DND-41 (cell line): Measurements from ENCODE around the gene TMEM208.

Experiments used
- ATAC-seq: fragments of 200-7000 bp; cut with Tn5 transposase; 3 replicates; pipeline ENCODE4 v1.9.1; 2021; ENCODE audit warnings: low read depth; ENCODE audit not compliant: insufficient read depth
- DNase-seq: peaks from one replicate; pipeline ENCODE4 v3.0.0-alpha.2; 2020
- H2AFZ ChIP-seq: 2 replicates; pipeline ENCODE4 v1.6.0; 2012; ENCODE audit warnings: low read depth, low read length
- H3K27ac ChIP-seq: 2 replicates; pipeline ENCODE4 v1.5.1; 2012; ENCODE audit warnings: low read length, inconsistent platforms
- H3K27me3 ChIP-seq: fragments of 200-600 bp; sonication (generic); 2 replicates; pipeline ENCODE4 v1.6.0; 2012; ENCODE audit warnings: low read length, mild to moderate bottlenecking, inconsistent platforms; ENCODE audit not compliant: insufficient read depth, poor library complexity
- H3K36me3 ChIP-seq: 2 replicates; pipeline ENCODE4 v1.5.1; 2012; ENCODE audit warnings: low read length, inconsistent platforms; ENCODE audit not compliant: insufficient read depth
- H3K4me1 ChIP-seq: 2 replicates; pipeline ENCODE4 v1.5.1; 2012; ENCODE audit warnings: mild to moderate bottlenecking, low read length; ENCODE audit not compliant: insufficient read depth
- H3K4me2 ChIP-seq: 2 replicates; pipeline ENCODE4 v1.6.0; 2012; ENCODE audit warnings: mild to moderate bottlenecking, moderate library complexity, low read length, inconsistent platforms; ENCODE audit not compliant: insufficient read depth
- H3K4me3 ChIP-seq, 2 experiments: fragments of 200-600 bp in 1 of 2; shearing (Covaris generic) in 1 of 2; 2 replicates each; pipeline ENCODE4 v1.5.1; 2012 to 2016; ENCODE audit warnings: inconsistent platforms in 2 of 2, low read length in 2 of 2, mild to moderate bottlenecking in 2 of 2, low read depth in 1 of 2, moderate library complexity in 1 of 2
- H3K79me2 ChIP-seq: 2 replicates; pipeline ENCODE4 v1.6.0; 2012; ENCODE audit warnings: low read length, inconsistent platforms; ENCODE audit not compliant: insufficient read depth
- H3K9ac ChIP-seq: 2 replicates; pipeline ENCODE4 v1.6.0; 2012; ENCODE audit warnings: low read depth, mild to moderate bottlenecking, inconsistent platforms, low read length, moderate library complexity
- H3K9me3 ChIP-seq: 2 replicates; pipeline ENCODE4 v1.5.1; 2012; ENCODE audit warnings: low read length, moderate library complexity, mild to moderate bottlenecking, inconsistent platforms; ENCODE audit not compliant: insufficient read depth, severe bottlenecking
- H4K20me1 ChIP-seq: 2 replicates; pipeline ENCODE4 v1.6.0; 2012; ENCODE audit warnings: low read length; ENCODE audit not compliant: insufficient read depth
- EZH2 ChIP-seq: IDR thresholded peaks from 3 replicates; pipeline ENCODE4 v1.6.1; 2012; ENCODE audit warnings: borderline replicate concordance, low read depth, mild to moderate bottlenecking, moderate library complexity, low read length, inconsistent platforms; ENCODE audit not compliant: severe bottlenecking
- TF ChIP-seq, protein P1 (sequence below): IDR thresholded peaks from 2 replicates; pipeline ENCODE4 v1.5.1; 2012; ENCODE audit warnings: borderline replicate concordance, low read length, moderate library complexity, mild to moderate bottlenecking; ENCODE audit not compliant: poor library complexity, severe bottlenecking; ENCODE audit errors: extremely low read depth

TMEM208 gene

DNA sequence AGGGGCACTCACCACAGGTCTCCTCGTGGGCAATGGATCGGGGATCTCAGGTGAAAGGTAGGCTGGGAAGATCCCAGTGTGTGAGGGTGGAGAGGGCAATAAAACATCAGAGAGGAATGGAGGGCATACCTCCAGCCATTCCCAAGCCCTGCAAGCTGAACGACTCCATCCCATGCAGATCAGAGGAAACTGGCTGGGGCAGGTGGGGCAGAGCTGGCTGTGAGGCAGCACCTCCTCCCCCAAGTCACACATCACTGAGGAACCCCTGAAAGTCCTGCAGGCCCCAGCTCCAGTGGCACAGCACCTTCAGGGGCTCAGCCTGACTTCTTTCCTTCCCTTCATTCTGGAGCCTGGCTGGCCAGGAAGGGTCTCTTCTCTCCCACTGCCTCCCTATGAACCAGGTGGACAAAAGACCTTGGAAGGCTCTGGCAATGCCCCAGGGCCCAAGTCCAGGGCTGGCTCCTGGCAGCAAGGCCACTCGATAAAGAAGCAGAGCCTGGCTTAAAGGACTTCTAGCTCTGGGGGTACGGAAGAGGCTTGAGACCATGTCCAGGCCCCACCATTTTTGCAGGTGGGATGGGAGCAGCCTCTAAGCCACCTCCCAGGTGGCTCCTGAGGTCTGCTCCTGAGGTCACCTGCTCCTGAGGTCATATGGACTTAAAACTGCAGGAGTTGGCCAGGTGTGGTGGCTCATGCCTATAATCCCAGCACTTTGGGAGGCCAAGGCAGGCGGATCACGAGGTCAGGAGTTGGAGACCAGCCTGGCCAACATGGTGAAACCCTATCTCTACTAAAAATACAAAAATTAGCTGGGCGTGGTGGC, 13.5 kb upstream of the TMEM208 start:
- Histone ChIP-seq H3K4me1 (no peaks in the 10 kb centered on the region), H3K9me3 (no peaks in the 10 kb centered on the region), H2AFZ (no peak overlapping the region), H3K4me3 (no peak overlapping the region), H3K36me3 (no peaks in the 10 kb centered on the region; the same call in 1 of the 2 replicates), H4K20me1 (no peaks in the 10 kb centered on the region), H3K4me2 (no peak overlapping the region), H3K9ac (no peak overlapping the region), H3K79me2 (no peaks in the 10 kb centered on the region), H3K27me3 (no peaks in the 10 kb centered on the region), H3K27ac (no peak overlapping the region)
- no peak for ATAC-seq
- DNase-seq = no peak
- TF ChIP-seq, protein P1, sequence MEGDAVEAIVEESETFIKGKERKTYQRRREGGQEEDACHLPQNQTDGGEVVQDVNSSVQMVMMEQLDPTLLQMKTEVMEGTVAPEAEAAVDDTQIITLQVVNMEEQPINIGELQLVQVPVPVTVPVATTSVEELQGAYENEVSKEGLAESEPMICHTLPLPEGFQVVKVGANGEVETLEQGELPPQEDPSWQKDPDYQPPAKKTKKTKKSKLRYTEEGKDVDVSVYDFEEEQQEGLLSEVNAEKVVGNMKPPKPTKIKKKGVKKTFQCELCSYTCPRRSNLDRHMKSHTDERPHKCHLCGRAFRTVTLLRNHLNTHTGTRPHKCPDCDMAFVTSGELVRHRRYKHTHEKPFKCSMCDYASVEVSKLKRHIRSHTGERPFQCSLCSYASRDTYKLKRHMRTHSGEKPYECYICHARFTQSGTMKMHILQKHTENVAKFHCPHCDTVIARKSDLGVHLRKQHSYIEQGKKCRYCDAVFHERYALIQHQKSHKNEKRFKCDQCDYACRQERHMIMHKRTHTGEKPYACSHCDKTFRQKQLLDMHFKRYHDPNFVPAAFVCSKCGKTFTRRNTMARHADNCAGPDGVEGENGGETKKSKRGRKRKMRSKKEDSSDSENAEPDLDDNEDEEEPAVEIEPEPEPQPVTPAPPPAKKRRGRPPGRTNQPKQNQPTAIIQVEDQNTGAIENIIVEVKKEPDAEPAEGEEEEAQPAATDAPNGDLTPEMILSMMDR = no peak
- TF ChIP-seq EZH2 = no peak

DNA sequence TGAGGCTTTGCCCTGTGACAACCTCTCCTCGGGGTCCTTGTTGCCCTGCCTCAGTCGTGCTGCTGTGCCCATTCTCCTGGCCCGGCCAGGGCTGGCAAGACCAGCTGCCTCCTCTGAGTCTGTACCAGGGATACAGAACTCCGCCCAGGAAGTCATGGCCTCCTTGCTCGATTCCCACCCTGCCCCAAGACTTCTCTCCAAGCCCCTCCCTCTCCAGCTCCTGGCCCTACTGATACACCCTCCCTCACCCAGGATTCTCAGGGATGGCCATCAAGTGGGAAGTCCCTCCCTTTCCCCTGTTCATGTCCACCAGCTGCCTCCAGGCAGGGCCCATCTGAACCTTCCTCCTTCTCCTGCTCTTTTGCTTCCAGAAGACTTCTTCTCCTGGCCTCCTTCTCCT, 11.2 kb upstream of the TMEM208 start:
- no peak for DNase-seq
- Histone ChIP-seq H3K27ac (no peak overlapping the region), H4K20me1 (no peaks in the 10 kb centered on the region), H3K4me3 (no peak overlapping the region), H3K9ac (no peak overlapping the region), H3K36me3 (no peaks in the 10 kb centered on the region; the same call in 1 of the 2 replicates), H3K79me2 (no peaks in the 10 kb centered on the region), H2AFZ (no peak overlapping the region), H3K9me3 (no peaks in the 10 kb centered on the region), H3K4me2 (no peak overlapping the region), H3K27me3 (no peaks in the 10 kb centered on the region), H3K4me1 (no peaks in the 10 kb centered on the region)
- no peak for ATAC-seq
- TF ChIP-seq EZH2 = no peak
- TF ChIP-seq, protein P1 = no peak

DNA sequence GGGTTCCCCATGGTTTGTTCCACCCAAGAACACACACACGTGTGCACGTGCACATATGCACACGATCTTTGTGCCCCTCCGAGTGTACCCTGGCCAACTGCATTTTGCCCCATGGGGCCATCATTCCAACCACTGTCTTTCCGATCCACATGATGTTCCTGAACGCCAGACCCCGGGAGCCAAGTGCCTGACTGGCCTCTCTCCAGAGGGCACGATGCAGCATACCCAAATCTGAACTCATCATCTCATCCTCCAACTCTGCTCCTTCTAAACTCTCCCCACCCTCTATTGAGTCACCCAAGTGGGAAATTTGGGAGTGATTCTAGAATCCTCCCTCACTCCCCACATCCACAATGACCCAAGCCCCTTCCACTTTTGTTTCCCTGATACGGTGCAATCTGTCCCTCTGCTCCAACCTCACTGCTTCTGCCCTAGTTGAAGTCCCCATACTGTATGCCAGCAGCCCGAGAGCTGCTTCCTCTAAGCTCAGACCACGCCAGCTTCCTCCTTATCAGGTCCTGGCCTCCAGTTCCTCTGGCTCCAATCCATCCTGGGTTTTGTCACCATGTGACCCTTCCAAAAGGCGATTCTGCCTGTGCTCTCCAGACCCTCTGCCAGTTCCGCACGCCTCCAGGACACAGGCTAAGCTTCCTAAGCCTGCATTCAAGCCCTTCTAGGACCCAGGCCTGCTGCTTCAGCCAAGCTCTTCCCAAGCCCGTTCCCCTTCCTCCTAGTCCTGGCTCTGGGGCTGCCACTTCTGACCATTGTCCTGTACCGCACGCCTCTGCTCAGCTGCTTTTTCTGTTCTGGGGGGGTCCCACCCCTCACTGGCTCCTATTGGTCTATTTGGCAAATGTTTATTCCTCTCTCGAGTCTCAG, 10.1 kb upstream of the TMEM208 start:
- no peak for ATAC-seq
- Histone ChIP-seq H3K4me3 (no peak overlapping the region), H3K4me1 (no peaks in the 10 kb centered on the region), H4K20me1 (no peaks in the 10 kb centered on the region), H3K9ac (no peak overlapping the region), H3K79me2 (no peaks in the 10 kb centered on the region), H3K36me3 (no peaks in the 10 kb centered on the region), H3K27ac (no peak overlapping the region), H2AFZ (no peak overlapping the region), H3K4me2 (no peak overlapping the region), H3K27me3 (no peaks in the 10 kb centered on the region), H3K9me3 (no peaks in the 10 kb centered on the region)
- no peak for TF ChIP-seq EZH2
- TF ChIP-seq, protein P1 = no peak
- DNase-seq = no peak
